ENCODE results near the gene PCDHGA5.
"Not testable (repeated sequence)": the region's sequence is repeated elsewhere in the genome, so short reads cannot be mapped to it uniquely, and the experiment has no call there.

The PCDHGA5 gene

DNA sequence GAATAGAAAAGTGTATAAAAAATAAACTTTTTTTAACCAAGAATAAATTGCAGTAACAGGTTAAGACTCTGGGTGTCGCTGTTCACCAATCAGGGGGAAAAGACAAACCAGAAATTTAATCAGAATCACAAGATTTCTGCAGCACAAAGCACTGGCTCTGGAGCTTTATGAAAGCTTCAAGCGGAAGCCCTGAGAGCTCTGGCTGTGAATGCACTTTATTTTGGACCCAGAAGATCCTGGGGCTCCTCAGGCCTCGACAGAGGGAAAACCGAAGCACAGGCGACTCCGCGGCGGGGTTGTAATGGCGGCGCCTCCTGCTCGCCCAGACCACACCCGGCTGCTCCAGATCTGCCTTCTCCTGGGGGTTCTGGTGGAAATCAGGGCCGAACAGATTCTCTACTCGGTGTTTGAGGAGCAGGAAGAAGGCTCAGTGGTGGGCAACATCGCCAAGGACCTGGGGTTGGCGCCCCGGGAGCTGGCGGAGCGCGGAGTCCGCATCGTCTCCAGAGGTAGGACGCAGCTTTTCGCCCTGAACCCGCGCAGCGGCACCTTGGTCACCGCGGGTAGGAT is 9.0 kb upstream of the PCDHGA5 start, which contains the start of gene PCDHGA4:
PCDHGA4 (plus strand) TSS at position 122 of the 570 bp plus-strand sequence; CDS start at position 209, 87 bp downstream.
- no peak for DNase-seq

DNA sequence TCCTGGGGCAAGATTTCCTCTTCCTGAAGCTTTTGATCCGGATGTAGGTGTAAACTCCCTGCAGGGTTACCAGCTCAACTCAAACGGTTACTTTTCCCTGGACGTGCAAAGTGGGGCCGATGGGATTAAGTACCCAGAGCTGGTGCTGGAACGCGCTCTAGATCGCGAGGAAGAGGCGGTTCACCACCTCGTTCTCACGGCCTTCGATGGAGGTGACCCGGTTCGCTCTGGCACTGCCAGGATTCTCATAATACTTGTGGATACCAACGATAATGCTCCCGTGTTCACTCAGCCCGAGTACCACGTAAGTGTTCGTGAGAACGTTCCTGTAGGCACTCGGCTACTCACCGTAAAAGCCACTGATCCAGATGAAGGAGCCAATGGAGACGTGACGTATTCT is 8.3 kb upstream of the PCDHGA5 start:
- DNase-seq: no peak

DNA sequence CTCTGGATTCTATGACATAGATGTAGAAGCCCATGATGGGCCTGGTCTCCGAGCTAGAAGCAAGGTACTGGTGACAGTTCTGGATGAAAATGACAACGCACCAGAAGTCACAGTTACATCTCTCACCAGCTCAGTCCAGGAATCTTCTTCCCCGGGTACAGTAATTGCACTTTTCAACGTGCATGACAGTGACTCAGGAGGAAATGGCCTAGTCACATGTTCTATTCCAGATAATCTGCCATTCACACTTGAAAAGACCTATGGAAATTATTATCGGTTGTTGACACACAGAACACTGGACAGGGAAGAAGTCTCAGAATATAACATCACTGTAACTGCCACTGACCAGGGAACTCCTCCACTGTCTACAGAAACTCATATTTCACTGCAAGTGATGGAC is 7.8 kb upstream of the PCDHGA5 start:
- no peak for DNase-seq

DNA sequence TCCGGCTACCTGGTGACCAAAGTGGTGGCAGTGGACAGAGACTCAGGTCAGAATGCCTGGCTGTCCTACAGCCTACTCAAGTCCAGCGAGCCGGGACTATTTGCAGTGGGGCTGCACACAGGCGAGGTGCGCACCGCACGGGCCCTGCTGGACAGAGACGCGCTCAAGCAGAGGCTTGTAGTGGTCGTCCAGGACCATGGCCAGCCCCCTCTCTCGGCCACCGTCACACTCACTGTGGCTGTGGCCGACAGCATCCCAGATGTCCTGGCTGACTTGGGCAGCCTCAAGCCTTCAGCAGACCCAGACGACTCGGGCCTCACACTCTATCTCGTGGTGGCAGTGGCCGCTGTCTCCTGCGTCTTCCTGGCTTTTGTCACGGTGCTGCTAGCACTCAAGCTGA is 7.0 kb upstream of the PCDHGA5 start:
- no peak for DNase-seq

DNA sequence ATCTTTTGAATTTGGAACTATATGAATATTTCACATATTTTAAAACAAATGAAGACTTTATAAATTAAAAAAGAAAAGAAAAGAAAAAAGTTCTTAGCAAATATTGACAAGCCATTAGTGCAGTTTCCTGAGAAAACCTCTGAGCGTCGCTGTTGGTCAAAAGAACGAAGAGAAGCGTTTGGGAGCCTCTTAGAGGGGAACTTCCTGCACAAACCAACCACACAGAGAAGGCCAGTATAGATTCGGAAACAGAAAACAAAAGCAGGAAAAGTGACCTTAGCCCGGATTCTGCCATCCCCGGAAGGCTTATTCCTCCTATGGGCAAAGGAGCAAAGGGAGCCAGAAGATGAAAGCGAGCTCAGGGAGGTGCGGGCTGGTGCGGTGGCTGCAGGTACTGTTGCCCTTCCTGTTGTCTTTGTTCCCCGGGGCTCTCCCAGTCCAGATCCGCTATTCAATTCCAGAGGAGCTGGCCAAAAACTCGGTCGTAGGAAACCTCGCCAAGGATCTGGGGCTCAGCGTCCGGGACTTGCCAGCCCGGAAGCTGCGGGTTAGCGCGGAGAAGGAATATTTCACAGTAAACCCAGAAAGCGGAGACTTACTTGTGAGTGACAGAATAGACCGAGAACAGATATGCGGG is 4.1 kb upstream of the PCDHGA5 start, which contains the start of gene PCDHGB2:
PCDHGB2 (plus strand) TSS at position 205 of the 637 bp plus-strand sequence; CDS start at position 347, 142 bp downstream.
- DNase-seq: peak; percentile 15

DNA sequence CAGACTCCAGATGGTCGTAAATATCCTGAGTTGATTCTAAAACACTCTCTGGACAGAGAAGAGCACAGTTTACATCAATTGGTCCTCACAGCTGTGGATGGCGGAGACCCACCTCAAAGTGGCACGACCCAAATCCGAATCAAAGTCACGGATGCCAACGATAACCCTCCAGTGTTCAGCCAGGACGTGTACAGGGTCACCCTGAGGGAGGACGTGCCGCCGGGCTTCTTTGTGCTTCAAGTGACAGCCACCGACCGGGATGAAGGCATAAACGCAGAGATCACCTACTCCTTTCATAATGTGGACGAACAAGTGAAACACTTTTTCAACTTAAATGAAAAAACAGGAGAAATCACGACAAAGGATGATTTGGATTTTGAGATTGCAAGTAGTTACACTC is 3.3 kb upstream of the PCDHGA5 start:
- DNase-seq: no peak

DNA sequence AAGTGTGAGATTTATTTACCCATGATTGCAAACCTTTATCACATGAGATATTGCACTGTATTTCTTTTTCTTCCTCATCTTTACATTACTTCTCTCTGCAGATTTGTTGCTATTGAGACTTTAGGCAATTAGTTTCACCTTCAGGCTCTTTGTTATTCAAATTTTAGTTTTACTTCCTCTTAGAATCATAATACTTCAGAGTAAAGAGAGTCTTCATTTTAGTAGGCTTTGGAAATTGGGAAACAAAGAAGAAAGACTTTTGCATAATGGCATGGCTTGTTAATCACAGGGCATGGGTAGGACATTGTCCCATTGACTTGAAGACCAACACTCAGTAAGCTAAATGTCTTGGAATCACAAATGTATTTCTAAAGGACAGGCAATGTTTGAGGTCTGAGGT is 1.2 kb upstream of the PCDHGA5 start:
- DNase-seq: no peak

DNA sequence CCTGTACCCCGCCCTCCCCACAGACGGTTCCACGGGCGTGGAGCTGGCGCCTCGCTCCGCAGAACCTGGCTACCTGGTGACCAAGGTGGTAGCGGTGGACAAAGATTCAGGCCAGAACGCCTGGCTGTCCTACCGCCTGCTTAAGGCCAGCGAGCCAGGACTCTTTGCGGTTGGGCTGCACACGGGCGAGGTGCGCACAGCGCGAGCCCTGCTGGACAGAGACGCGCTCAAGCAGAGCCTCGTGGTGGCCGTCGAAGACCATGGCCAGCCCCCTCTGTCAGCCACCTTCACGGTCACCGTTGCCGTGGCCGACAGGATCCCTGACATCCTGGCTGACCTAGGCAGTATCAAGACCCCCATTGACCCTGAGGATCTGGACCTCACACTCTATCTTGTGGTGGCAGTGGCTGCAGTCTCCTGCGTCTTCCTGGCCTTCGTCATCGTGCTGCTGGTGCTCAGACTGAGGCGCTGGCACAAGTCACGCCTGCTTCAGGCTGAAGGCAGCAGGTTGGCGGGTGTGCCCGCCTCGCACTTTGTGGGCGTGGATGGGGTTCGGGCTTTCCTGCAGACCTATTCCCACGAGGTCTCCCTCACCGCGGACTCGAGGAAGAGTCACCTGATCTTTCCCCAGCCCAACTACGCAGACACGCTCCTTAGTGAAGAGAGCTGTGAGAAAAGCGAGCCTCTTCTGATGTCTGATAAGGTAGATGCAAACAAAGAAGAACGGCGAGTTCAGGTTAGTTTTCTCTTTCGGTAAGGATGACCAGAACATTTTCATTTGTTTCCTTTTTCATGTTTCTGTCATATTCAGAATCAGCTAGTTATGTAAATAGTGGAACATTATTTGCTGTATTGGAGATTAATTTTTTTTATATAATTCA is 2.3 kb downstream of the PCDHGA5 start:
- DNase-seq: no peak

DNA sequence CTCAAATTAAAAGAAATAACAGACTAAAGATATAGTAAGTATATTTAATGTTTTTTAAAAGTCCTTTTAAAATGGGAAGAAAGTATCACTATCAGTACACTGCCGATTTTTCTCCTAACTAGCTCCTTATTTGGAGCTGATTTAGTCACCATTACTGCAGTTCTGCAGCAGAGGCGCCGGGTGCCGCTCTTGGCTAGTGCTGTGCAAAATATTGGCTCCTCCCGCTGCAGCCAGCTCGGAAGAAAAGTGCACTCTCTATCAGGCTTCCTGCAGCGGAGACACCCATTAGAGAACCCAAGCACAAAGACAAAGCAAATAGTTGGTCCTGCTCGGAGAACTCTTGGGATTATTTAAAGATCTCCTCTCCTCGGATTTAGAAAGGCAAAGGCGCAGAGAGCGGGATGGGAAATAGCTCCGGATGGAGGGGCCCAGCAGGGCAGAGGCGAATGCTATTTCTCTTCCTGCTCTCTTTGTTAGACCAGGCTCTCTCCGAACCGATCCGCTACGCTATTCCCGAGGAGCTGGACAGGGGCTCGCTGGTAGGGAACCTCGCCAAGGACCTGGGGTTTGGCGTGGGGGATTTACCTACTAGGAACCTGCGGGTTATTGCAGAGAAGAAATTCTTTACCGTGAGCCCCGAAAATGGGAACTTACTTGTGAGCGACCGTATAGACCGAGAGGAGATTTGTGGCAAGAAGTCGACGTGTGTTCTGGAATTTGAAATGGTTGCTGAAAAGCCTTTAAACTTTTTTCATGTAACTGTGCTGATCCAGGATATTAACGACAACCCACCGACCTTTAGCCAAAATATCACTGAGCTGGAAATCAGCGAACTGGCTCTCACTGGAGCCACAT is 6.3 kb downstream of the PCDHGA5 start, which contains the start of gene PCDHGB3:
PCDHGB3 (plus strand) TSS at position 249 of the 855 bp plus-strand sequence; CDS start at position 402, 153 bp downstream.
- no peak for DNase-seq

DNA sequence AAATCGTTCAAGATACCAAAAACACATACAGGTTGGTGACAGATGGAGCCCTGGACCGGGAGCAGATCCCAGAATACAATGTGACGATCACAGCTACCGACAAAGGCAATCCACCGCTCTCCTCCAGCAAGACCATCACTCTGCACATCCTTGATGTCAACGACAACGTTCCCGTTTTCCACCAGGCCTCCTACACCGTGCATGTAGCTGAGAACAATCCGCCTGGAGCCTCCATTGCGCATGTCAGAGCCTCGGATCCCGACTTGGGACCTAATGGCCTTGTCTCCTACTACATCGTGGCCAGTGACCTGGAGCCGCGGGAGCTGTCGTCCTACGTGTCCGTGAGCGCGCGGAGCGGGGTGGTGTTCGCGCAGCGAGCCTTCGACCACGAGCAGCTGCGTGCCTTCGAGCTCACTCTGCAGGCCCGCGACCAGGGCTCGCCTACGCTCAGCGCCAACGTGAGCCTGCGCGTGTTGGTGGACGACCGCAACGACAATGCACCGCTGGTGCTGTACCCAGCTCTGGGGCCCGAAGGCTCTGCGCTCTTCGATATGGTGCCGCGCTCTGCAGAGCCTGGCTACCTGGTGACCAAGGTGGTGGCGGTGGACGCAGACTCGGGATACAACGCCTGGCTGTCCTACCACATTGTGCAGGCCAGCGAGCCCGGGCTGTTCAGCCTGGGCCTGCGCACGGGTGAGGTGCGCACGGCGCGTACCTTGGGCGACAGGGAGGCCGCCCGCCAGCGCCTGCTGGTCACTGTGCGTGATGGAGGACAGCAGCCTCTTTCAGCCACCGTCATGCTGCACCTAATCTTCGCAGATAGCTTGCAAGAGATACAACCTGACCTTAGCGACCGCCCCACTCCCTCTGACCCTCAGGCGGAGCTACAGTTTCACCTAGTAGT is 7.9 kb downstream of the PCDHGA5 start:
- DNase-seq: no peak

DNA sequence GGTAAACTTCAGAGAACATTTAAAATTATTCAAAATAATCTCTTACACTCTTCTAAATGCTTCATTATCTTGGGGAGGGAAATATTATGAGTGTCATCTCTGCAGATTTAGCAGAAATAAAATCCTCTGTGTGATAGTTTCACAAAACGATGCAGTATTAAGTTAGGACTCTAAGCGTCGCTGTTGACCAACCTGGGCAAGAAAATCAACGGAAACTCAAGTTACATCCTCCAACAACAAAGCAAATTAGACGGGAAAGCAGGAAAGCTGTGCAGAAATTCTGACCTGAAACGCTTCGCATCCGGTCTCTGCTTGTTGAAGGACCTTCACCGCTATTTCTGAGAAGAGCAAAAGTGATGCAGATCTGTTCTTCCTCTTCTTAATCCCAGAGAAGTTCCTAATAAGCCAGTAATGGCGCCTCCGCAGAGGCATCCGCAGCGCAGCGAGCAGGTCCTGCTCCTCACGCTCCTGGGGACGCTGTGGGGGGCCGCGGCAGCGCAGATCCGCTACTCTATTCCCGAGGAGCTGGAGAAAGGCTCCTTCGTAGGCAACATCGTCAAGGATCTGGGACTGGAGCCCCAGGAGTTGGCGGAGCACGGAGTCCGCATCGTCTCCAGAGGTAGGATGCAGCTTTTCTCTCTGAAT is 9.8 kb downstream of the PCDHGA5 start, which contains the start of gene PCDHGA6:
PCDHGA6 (plus strand) TSS at position 219 of the 645 bp plus-strand sequence; CDS start at position 412, 193 bp downstream.
- DNase-seq: no peak

DNA sequence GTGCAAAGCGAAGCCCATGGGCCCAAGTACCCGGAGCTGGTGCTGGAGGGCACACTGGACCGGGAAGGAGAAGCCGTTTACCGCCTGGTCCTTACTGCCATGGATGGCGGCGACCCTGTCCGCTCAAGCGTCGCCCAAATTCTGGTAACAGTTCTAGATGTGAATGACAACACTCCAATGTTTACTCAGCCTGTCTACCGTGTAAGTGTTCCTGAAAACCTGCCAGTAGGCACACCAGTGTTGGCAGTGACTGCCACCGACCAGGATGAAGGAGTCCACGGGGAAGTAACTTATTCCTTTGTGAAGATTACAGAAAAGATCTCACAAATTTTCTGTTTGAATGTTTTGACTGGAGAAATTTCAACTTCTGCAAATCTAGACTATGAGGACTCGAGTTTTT is 10.7 kb downstream of the PCDHGA5 start:
- DNase-seq: no peak

DNA sequence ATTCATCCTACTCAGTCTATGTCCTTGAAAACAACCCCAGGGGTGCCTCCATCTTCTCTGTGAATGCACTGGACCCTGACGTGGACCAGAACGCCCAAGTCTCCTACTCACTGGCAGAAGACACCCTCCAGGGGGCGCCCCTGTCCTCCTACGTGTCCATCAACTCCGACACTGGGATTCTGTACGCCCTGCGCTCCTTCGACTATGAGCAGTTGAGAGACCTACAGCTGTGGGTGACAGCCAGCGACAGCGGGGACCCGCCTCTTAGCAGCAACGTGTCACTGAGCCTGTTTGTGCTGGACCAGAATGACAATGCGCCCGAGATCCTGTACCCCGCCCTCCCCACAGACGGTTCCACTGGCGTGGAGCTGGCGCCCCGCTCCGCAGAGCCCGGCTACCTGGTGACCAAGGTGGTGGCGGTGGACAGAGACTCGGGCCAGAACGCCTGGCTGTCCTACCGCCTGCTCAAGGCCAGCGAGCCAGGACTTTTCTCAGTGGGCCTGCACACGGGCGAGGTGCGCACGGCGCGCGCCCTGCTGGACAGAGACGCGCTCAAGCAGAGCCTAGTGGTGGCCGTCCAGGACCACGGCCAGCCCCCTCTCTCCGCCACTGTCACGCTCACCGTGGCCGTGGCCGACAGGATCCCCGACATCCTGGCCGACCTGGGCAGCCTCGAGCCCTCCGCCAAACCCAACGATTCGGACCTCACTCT is 11.6 kb downstream of the PCDHGA5 start:
- not testable (repeated sequence) for DNase-seq

DNA sequence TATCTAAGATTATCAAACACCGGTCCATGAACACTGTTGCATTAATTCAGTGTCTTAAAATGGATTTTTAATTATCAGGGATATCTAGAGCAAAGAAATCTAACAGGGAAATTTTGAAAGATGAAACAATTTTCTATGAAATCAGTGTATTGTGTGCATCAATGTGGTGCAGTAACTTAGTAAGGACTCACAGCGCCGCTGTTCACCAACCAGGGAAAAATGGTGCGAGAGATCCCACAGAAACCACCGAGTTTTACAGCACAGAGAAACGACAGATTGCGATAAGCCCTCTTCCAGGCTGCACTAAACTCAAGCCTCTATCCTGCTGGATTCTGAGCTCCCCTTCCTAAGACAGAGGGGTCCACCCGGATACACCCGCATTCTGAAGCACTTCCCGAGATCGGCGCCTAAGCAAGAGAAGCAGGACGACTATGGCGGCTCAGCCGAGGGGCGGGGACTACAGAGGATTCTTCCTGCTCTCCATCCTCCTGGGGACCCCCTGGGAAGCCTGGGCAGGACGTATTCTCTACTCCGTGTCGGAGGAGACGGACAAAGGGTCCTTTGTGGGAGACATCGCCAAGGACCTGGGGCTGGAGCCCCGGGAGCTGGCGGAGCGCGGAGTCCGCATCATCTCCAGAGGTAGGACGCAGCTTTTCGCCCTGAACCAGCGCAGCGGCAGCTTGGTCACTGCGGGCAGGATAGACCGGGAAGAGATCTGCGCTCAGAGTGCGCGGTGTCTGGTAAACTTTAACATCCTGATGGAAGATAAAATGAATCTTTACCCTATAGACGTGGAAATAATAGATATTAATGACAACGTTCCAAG is 18.7 kb downstream of the PCDHGA5 start, which contains the start of gene PCDHGA7:
PCDHGA7 (plus strand) TSS at position 274 of the 826 bp plus-strand sequence; CDS start at position 432, 158 bp downstream.
- no peak for DNase-seq

DNA sequence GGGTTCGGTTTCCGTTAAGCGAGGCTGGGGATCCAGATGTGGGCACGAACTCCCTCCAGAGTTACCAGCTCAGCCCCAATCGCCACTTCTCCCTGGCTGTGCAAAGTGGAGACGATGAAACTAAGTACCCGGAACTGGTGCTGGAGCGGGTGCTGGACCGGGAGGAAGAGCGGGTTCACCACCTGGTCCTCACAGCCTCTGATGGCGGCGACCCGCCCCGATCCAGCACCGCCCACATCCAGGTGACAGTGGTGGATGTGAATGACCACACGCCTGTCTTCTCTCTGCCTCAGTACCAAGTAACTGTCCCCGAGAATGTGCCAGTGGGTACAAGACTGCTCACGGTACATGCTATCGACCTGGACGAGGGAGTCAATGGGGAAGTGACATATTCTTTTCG is 19.4 kb downstream of the PCDHGA5 start:
- DNase-seq: no peak

DNA sequence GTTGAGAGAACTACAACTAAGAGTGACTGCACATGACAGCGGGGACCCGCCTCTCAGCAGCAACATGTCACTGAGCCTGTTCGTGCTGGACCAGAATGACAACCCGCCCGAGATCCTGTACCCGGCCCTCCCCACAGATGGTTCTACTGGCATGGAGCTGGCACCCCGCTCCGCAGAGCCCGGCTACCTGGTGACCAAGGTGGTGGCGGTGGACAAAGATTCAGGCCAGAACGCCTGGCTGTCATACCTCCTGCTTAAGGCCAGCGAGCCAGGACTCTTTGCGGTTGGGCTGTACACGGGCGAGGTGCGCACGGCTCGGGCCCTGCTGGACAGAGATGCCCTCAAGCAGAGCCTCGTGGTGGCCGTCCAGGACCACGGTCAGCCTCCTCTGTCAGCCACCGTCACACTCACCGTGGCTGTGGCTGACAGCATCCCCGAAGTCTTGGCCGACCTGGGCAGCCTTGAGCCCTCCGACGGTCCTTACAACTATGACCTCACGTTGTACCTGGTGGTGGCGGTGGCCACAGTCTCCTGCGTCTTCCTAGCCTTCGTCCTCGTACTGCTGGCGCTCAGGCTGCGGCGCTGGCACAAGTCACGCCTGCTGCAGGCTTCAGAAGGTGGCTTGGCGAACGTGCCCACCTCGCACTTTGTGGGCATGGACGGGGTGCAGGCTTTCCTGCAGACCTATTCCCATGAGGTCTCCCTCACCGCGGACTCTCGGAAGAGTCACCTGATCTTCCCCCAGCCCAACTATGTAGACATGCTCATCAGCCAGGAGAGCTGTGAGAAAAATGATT is 20.7 kb downstream of the PCDHGA5 start:
- no peak for DNase-seq

DNA sequence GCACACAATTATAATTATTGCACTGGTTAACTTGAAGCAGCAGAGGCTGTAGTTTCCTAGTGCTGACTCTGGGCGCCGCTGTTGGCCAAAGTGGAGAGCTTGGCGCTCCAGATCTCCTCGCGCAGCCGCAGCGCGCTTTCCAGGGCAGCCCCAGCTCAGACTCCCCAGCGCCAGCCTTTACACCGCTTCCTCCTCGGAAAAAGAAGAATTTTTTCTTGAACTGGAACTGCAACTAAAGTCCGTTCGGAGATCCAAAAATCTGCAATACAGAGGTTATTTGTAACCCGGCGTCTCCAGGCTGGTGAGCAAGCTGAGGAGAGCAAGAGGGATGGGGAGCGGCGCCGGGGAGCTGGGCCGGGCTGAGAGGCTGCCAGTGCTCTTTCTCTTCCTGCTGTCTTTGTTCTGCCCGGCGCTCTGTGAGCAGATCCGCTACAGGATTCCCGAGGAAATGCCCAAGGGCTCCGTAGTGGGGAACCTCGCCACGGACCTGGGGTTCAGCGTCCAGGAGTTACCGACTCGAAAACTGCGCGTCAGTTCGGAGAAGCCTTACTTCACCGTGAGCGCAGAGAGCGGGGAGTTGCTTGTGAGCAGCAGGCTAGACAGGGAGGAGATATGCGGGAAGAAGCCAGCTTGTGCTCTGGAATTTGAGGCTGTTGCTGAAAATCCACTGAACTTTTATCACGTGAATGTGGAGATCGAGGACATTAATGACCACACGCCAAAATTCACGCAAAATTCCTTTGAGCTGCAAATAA is 23.8 kb downstream of the PCDHGA5 start, which contains the start of gene PCDHGB4:
PCDHGB4 (plus strand) TSS at position 142 of the 755 bp plus-strand sequence; CDS start at position 329, 187 bp downstream.
- not testable (repeated sequence) for DNase-seq
